A549 (cell line): ENCODE data around the gene FBXO10. TPM values are rescaled to one million over a fixed set of nuclear protein-coding genes. Genes with fewer than 3 reads are reported as not detected.

ENCODE experiments used
- ATAC-seq, 2 experiments: fragments of 200-7000 bp in 1 of 2; fragments of >200 bp in 1 of 2; cut with Nextera tagmentation in 1 of 2; cut with Tn5 transposase in 1 of 2; 3 replicates each; pipeline versions ENCODE4 v1.8.0 to v1.9.1; 2018 to 2020; ENCODE audit warnings: mild to moderate bottlenecking in 1 of 2, moderate library complexity in 1 of 2
- CTCF ChIA-PET: fragments of 300-600 bp; sonication (Branson Sonifier 250); formaldehyde crosslinking; extraction: SDS; loops from one replicate; lab custom pipeline; 2021; ENCODE audit warnings: antibody characterized with exemption, inconsistent platforms; lab: Yijun Ruan, JAX
- POLR2A ChIA-PET: fragments of 350-600 bp; formaldehyde crosslinking; extraction: SDS; loops from one replicate; lab custom pipeline; 2021; ENCODE audit warnings: antibody characterized with exemption, inconsistent platforms; lab: Yijun Ruan, JAX
- DNase-seq, 2 experiments: peaks; one replicate each; pipeline versions ENCODE4 v3.0.0 to v3.0.0-alpha.2; 2011 to 2016; ENCODE audit warnings: low read depth in 1 of 2, low spot score in 1 of 2
- FAIRE-seq: peaks from 2 replicates; lab custom pipeline; 2011; peaks lifted over from hg19 to GRCh38; lab: Jason Lieb, UNC
- H3K27ac ChIP-seq, 2 experiments: fragments of >200 bp; sonication (Bioruptor Twin); formaldehyde crosslinking; 3 replicates each; pipeline ENCODE4 v1.5.1; 2016 to 2017
- H3K4me1 ChIP-seq: fragments of >200 bp; sonication (Bioruptor Twin); formaldehyde crosslinking; 3 replicates; pipeline ENCODE4 v1.6.1; 2016
- H3K4me2 ChIP-seq: fragments of >200 bp; sonication (Bioruptor Twin); formaldehyde crosslinking; 3 replicates; pipeline ENCODE4 v1.6.1; 2016
- H3K4me3 ChIP-seq: fragments of >200 bp; sonication (Bioruptor Twin); formaldehyde crosslinking; 3 replicates; pipeline ENCODE4 v1.5.1; 2016
- H3K9me3 ChIP-seq: fragments of >200 bp; sonication (Bioruptor Twin); formaldehyde crosslinking; 3 replicates; pipeline ENCODE4 v1.6.1; 2016
- BCL3 ChIP-seq: fragments of >200 bp; sonication (Bioruptor Twin); formaldehyde crosslinking; IDR thresholded peaks from 3 replicates; pipeline ENCODE4 v1.6.1; 2016
- CBX8 ChIP-seq: fragments of 200-600 bp; sonication (generic); IDR thresholded peaks from 2 replicates; pipeline ENCODE4 v1.6.1; 2016
- E2F6 ChIP-seq: IDR thresholded peaks from 2 replicates; pipeline ENCODE4 v1.6.1; 2012; ENCODE audit warnings: low read depth, borderline replicate concordance
- ESRRA ChIP-seq: fragments of 150-350 bp; IDR thresholded peaks from 2 replicates; pipeline ENCODE4 v1.6.1; 2014; ENCODE audit warnings: mild to moderate bottlenecking, low read length, borderline replicate concordance
- GATA3 ChIP-seq: IDR thresholded peaks from 2 replicates; pipeline ENCODE4 v1.6.1; 2012; ENCODE audit warnings: borderline replicate concordance
- HDAC2 ChIP-seq: fragments of 200-600 bp; sonication (generic); IDR thresholded peaks from 2 replicates; pipeline ENCODE4 v1.6.1; 2016
- HOXA7 ChIP-seq: fragments of 250-450 bp; sonication (Bioruptor Pico); IDR thresholded peaks from 2 replicates; pipeline ENCODE4 v1.5.0; 2020; ENCODE audit warnings: mild to moderate bottlenecking, moderate library complexity
- HOXB13 ChIP-seq: fragments of 250-450 bp; sonication (Bioruptor Pico); IDR thresholded peaks from 2 replicates; pipeline ENCODE4 v1.5.0; 2020; ENCODE audit warnings: low read depth, mild to moderate bottlenecking, moderate library complexity
- JUN ChIP-seq, 2 experiments: fragments of >200 bp; sonication (Bioruptor Twin); formaldehyde crosslinking; IDR thresholded peaks; 2 replicates in 1 of 2; 3 replicates in 1 of 2; pipeline ENCODE4 v1.6.1; 2016 to 2017
- JUNB ChIP-seq: fragments of >200 bp; sonication (Bioruptor Twin); formaldehyde crosslinking; IDR thresholded peaks from 2 replicates; pipeline ENCODE4 v1.6.1; 2016
- KDM5A ChIP-seq: fragments of 200-600 bp; sonication (generic); IDR thresholded peaks from 2 replicates; pipeline ENCODE4 v1.6.1; 2016; ENCODE audit warnings: antibody characterized with exemption, mild to moderate bottlenecking
- MAFK ChIP-seq: fragments of 450-650 bp; IDR thresholded peaks from 2 replicates; pipeline ENCODE4 v1.6.1; 2014; ENCODE audit not compliant: partially characterized antibody
- MYC ChIP-seq: IDR thresholded peaks from 2 replicates; pipeline ENCODE4 v1.6.1; 2012; ENCODE audit warnings: mild to moderate bottlenecking, inconsistent platforms, low read length, improper control_type of control experiment, borderline replicate concordance
- PHF8 ChIP-seq: fragments of 200-600 bp; sonication (generic); IDR thresholded peaks from 2 replicates; pipeline ENCODE4 v1.6.1; 2016; ENCODE audit warnings: low read depth, mild to moderate bottlenecking, antibody characterized with exemption, moderate library complexity, borderline replicate concordance
- POLR2A ChIP-seq: IDR thresholded peaks from 2 replicates; pipeline ENCODE4 v1.6.1; 2012; ENCODE audit warnings: mild to moderate bottlenecking, low read length
- POLR2AphosphoS2 ChIP-seq: conservative IDR thresholded peaks from 2 replicates; pipeline ENCODE4 v1.6.1; 2012; ENCODE audit warnings: low read length, improper control_type of control experiment, inconsistent platforms
- RNF2 ChIP-seq: fragments of 200-600 bp; sonication (generic); IDR thresholded peaks from 2 replicates; pipeline ENCODE4 v1.6.1; 2016; ENCODE audit warnings: low read depth, mild to moderate bottlenecking, antibody characterized with exemption, moderate library complexity, borderline replicate concordance
- SMC3 ChIP-seq: fragments of >200 bp; sonication (Bioruptor Twin); formaldehyde crosslinking; IDR thresholded peaks from 3 replicates; pipeline ENCODE4 v1.6.1; 2018; ENCODE audit warnings: inconsistent platforms
- ZC3H11A ChIP-seq: fragments of 450-650 bp; IDR thresholded peaks from 2 replicates; pipeline ENCODE4 v1.6.1; 2014; ENCODE audit warnings: antibody characterized with exemption, mild to moderate bottlenecking
- WGBS: methylation state at CpG from one replicate; pipeline ENCODE4 v1.1.6; 2017; ENCODE audit errors: missing lambda C conversion rate; 5-methylcytosine and 5-hydroxymethylcytosine counted together
- polyA plus RNA-seq, 4 experiments: library from polyadenylated mRNA; depleted of rRNA in 3 of 4; stranded (reverse); fragments of >200 nt; fragmentation: RNase III in 1 of 4; extraction: RNeasy Plus Mini Kit Qiagen cat#74134 plus additional on column Dnase treatment in 1 of 4; gene quantifications; 2 replicates in 3 of 4; 3 replicates in 1 of 4; pipeline ENCODE4 v1.2.3, GENCODE V29; 2011 to 2017
- TF ChIP-seq, protein P1 (sequence below): fragments of 200-600 bp; sonication (generic); IDR thresholded peaks from 2 replicates; pipeline ENCODE4 v1.6.1; 2016; ENCODE audit warnings: antibody characterized with exemption, mild to moderate bottlenecking, moderate library complexity
- TF ChIP-seq, protein P2 (sequence below): fragments of 450-650 bp; IDR thresholded peaks from 2 replicates; pipeline ENCODE4 v1.6.1; 2014; ENCODE audit warnings: antibody characterized with exemption
- TF ChIP-seq, protein P3 (sequence below): IDR thresholded peaks from 2 replicates; pipeline ENCODE4 v1.6.1; 2012

Gene FBXO10
- polyA plus RNA-seq, 2 of the 4 experiments (the other 2 are of a cell fraction) = 5.0 to 5.3 TPM

GRCh38 chr9:37486256-37486615, 89.9 kb downstream of the FBXO10 start (continued):
- TF ChIP-seq KDM5A (no peak), ESRRA (no peak), POLR2AphosphoS2 (no peak)
- TF ChIP-seq, protein P1, sequence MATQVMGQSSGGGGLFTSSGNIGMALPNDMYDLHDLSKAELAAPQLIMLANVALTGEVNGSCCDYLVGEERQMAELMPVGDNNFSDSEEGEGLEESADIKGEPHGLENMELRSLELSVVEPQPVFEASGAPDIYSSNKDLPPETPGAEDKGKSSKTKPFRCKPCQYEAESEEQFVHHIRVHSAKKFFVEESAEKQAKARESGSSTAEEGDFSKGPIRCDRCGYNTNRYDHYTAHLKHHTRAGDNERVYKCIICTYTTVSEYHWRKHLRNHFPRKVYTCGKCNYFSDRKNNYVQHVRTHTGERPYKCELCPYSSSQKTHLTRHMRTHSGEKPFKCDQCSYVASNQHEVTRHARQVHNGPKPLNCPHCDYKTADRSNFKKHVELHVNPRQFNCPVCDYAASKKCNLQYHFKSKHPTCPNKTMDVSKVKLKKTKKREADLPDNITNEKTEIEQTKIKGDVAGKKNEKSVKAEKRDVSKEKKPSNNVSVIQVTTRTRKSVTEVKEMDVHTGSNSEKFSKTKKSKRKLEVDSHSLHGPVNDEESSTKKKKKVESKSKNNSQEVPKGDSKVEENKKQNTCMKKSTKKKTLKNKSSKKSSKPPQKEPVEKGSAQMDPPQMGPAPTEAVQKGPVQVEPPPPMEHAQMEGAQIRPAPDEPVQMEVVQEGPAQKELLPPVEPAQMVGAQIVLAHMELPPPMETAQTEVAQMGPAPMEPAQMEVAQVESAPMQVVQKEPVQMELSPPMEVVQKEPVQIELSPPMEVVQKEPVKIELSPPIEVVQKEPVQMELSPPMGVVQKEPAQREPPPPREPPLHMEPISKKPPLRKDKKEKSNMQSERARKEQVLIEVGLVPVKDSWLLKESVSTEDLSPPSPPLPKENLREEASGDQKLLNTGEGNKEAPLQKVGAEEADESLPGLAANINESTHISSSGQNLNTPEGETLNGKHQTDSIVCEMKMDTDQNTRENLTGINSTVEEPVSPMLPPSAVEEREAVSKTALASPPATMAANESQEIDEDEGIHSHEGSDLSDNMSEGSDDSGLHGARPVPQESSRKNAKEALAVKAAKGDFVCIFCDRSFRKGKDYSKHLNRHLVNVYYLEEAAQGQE = no peak
- TF ChIP-seq, all 56 proteins: peak for 0

GRCh38 chr9:37485389-37486255, 90.6 kb downstream of the FBXO10 start, which contains the start of gene POLR1E:
Gene POLR1E (plus strand): TSS chr9:37485948. CDS start chr9:37486048, 100 bp downstream.
- TF ChIP-seq PHF8 = peak; percentile 58; the same call in 1 of the 2 replicates
- TF ChIP-seq JUNB = no peak
- peak; percentile 49; the same call in 1 of the 3 replicates for TF ChIP-seq BCL3
- TF ChIP-seq RNF2 = no peak
- TF ChIP-seq ZC3H11A = no peak
- peak; percentile 87 for TF ChIP-seq POLR2A
- peak; percentile 15 to 82; a peak in 4 of 5 replicates for TF ChIP-seq JUN (IDR thresholded peaks at IDR 0.05)
- TF ChIP-seq E2F6 = peak; percentile 82
- peak; percentile 89 for TF ChIP-seq MYC
- TF ChIP-seq HOXA7 = no peak
- no peak for TF ChIP-seq HOXB13 (CRISPR knock-in tag)
- TF ChIP-seq MAFK = no peak
- TF ChIP-seq, protein P2, sequence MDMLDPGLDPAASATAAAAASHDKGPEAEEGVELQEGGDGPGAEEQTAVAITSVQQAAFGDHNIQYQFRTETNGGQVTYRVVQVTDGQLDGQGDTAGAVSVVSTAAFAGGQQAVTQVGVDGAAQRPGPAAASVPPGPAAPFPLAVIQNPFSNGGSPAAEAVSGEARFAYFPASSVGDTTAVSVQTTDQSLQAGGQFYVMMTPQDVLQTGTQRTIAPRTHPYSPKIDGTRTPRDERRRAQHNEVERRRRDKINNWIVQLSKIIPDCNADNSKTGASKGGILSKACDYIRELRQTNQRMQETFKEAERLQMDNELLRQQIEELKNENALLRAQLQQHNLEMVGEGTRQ = peak; percentile 68
- TF ChIP-seq SMC3 = no peak
- TF ChIP-seq, protein P3, sequence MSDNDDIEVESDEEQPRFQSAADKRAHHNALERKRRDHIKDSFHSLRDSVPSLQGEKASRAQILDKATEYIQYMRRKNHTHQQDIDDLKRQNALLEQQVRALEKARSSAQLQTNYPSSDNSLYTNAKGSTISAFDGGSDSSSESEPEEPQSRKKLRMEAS = peak; percentile 89
- TF ChIP-seq CBX8 = no peak
- TF ChIP-seq GATA3 = no peak
- no peak for TF ChIP-seq HDAC2
- TF ChIP-seq, all 56 proteins: peak for 8
- H3K4me3 ChIP-seq = peak within 1 kb of the TSS; percentile 88
- WGBS = 15% methylated on average over 36 of the region's 56 CpGs
- ChIA-PET POLR2A (interaction anchor here (0.8 to 1.2 kb wide), 4 partner anchors 19 to 915 kb away, joined by 3 to 7 read pairs (median 4); partner anchors contain the start of gene ZBTB5), CTCF (interaction anchor here (1.2 to 1.8 kb wide), 2 partner anchors 23 to 70 kb away, joined by 4 to 5 read pairs; no protein-coding TSS in a partner anchor)
- peak; percentile 49 for FAIRE-seq
- H3K4me1 ChIP-seq = peaks cover 24% of the 10 kb centered on the region
- H3K27ac ChIP-seq = peak within 1 kb of the TSS; percentile 88 to 92
- H3K4me2 ChIP-seq = peak within 1 kb of the TSS; percentile 98
- peak; percentile 94 to 99 for DNase-seq
- ATAC-seq = peak; percentile 93 to 95
- H3K9me3 ChIP-seq = no peaks in the 10 kb centered on the region
